ENCODE measurements around the gene CBX4.

Gene CBX4

GRCh38 chr17:79785900-79786810, 53.1 kb downstream of the CBX4 start:
- DNase-seq (ENCODE audit: low read depth) = no peak

- DNase-seq (ENCODE audit: low read depth) = no peak
Measured at GRCh38 chr17:79785017-79785899, 54.0 kb downstream of the CBX4 start.

- DNase-seq (ENCODE audit: low read depth) = no peak
Measured at GRCh38 chr17:79784353-79785016, 54.8 kb downstream of the CBX4 start.

DNA sequence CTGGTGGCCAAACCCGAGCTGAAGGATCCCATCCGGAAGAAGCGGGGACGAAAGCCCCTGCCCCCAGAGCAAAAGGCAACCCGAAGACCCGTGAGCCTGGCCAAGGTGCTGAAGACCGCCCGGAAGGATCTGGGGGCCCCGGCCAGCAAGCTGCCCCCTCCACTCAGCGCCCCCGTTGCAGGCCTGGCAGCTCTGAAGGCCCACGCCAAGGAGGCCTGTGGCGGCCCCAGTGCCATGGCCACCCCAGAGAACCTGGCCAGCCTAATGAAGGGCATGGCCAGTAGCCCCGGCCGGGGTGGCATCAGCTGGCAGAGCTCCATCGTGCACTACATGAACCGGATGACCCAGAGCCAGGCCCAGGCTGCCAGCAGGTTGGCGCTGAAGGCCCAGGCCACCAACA, 55.3 kb downstream of the CBX4 start:
- DNase-seq (ENCODE audit: low read depth) = no peak

Data from HS-27A (cell line).